Fibroblast of pulmonary artery (primary cell): ENCODE results near the gene OLFM3.

ENCODE experiments used
- DNase-seq: peaks from one replicate; pipeline ENCODE4 v3.0.0-alpha.2; 2010; ENCODE audit warnings: low read depth
- H3K4me3 ChIP-seq: replicated peaks from 2 replicates; pipeline ENCODE4 v1.5.1; 2011; ENCODE audit warnings: low read depth, mild to moderate bottlenecking, control low read depth, low read length, moderate library complexity
- CTCF ChIP-seq: IDR thresholded peaks from 2 replicates; pipeline ENCODE4 v1.5.1; 2011; ENCODE audit warnings: mild to moderate bottlenecking, control low read depth, low read length, inconsistent platforms; ENCODE audit errors: missing control alignments

The OLFM3 gene

GRCh38 chr1:101798417-101798816 lies 198.3 kb downstream of the OLFM3 start:
- H3K4me3 ChIP-seq: no peak overlapping the region
- no peak for TF ChIP-seq CTCF
- no peak for DNase-seq

GRCh38 chr1:101797722-101798121 lies 199.0 kb downstream of the OLFM3 start:
- no peak for TF ChIP-seq CTCF
- H3K4me3 ChIP-seq: no peak overlapping the region

GRCh38 chr1:101781201-101781831 lies 215.4 kb downstream of the OLFM3 start:
- DNase-seq: peak; percentile 7
- no peak for TF ChIP-seq CTCF
- no peak overlapping the region for H3K4me3 ChIP-seq

More at GRCh38 chr1:101797722-101798121, 199.0 kb downstream of the OLFM3 start:
- no peak for DNase-seq

GRCh38 chr1:101769520-101769919 lies 227.2 kb downstream of the OLFM3 start:
- DNase-seq: peak; percentile 23
- H3K4me3 ChIP-seq: no peak overlapping the region
- TF ChIP-seq CTCF: peak; percentile 41

- no peak for TF ChIP-seq CTCF
- no peak overlapping the region for H3K4me3 ChIP-seq
- no peak for DNase-seq
Measured at GRCh38 chr1:101757985-101758384, 238.7 kb downstream of the OLFM3 start.

- no peak overlapping the region for H3K4me3 ChIP-seq
- no peak for TF ChIP-seq CTCF
- DNase-seq: no peak
Measured at GRCh38 chr1:101756411-101756810, 240.3 kb downstream of the OLFM3 start.
